SK-N-MC (cell line): ENCODE data around the gene POLG.

ENCODE experiments used
- EZH2 ChIP-seq: fragments of 200-600 bp; sonication (generic); IDR thresholded peaks from one replicate; pipeline ENCODE4 v1.6.1; 2017; ENCODE audit warnings: antibody characterized with exemption
- POLR2AphosphoS5 ChIP-seq: IDR thresholded peaks from 2 replicates; pipeline ENCODE4 v1.6.1; 2012; ENCODE audit warnings: mild to moderate bottlenecking, low read depth, low read length, borderline replicate concordance

GRCh38 chr15:89335298-89336041 is 846 bp upstream of the POLG start:
- TF ChIP-seq POLR2AphosphoS5 (no peak), EZH2 (no peak)
